Liver (tissue), 3 donors: Measurements from ENCODE around the gene OR14K1.

Experiments used
- CTCF ChIP-seq: fragments of 150-350 bp; IDR thresholded peaks from 2 replicates; pipeline ENCODE4 v1.5.1; 2017; ENCODE audit warnings: improper control_type of control experiment, low read depth, low read length; ENCODE audit not compliant: missing input control
- FOXA1 ChIP-seq: IDR thresholded peaks from 2 replicates; pipeline ENCODE4 v1.6.1; 2016; ENCODE audit warnings: antibody characterized with exemption
- HNF4G ChIP-seq: IDR thresholded peaks from 2 replicates; pipeline ENCODE4 v1.6.1; 2016; ENCODE audit warnings: antibody characterized with exemption
- MAX ChIP-seq: IDR thresholded peaks from 2 replicates; pipeline ENCODE4 v1.6.1; 2016; ENCODE audit warnings: antibody characterized with exemption
- NR2F2 ChIP-seq: IDR thresholded peaks from 2 replicates; pipeline ENCODE4 v1.6.1; 2016; ENCODE audit warnings: antibody characterized with exemption
- RAD21 ChIP-seq, 2 donors: IDR thresholded peaks; 2 replicates each; pipeline ENCODE4 v1.6.1; 2016; ENCODE audit warnings: antibody characterized with exemption in 2 of 2, mild to moderate bottlenecking in 2 of 2
- REST ChIP-seq: IDR thresholded peaks from 2 replicates; pipeline ENCODE4 v1.6.1; 2016; ENCODE audit warnings: antibody characterized with exemption, mild to moderate bottlenecking
- SP1 ChIP-seq: IDR thresholded peaks from 2 replicates; pipeline ENCODE4 v1.6.1; 2018; ENCODE audit warnings: antibody characterized with exemption, mild to moderate bottlenecking
- TAF1 ChIP-seq: conservative IDR thresholded peaks from 2 replicates; pipeline ENCODE4 v1.6.1; 2016; ENCODE audit warnings: antibody characterized with exemption, mild to moderate bottlenecking
- YY1 ChIP-seq: IDR thresholded peaks from 2 replicates; pipeline ENCODE4 v1.6.1; 2016; ENCODE audit warnings: antibody characterized with exemption, mild to moderate bottlenecking
- ZBTB33 ChIP-seq: IDR thresholded peaks from 2 replicates; pipeline ENCODE4 v1.6.1; 2016; ENCODE audit warnings: antibody characterized with exemption
- donor health status: healthy.
- donor health status: healthy.

- TF ChIP-seq CTCF (no peak), SP1 (no peak), YY1 (no peak), ZBTB33 (no peak), TAF1 (no peak), MAX (no peak), NR2F2 (no peak), RAD21 (IDR thresholded peaks at IDR 0.05) (no peak), HNF4G (no peak), REST (no peak), FOXA1 (no peak)
Measured at GRCh38 chr1:247741756-247742155, 3.3 kb downstream of the OR14K1 start.
